HG03103 (cell line): ENCODE results near the gene LCNL1.

Experiments used
- ATAC-seq: cut with Tn5 transposase; IDR thresholded peaks from one replicate; pipeline ENCODE4 v1.9.1; 2021; ENCODE audit warnings: low read depth; ENCODE audit not compliant: unreplicated experiment

LCNL1 gene

GRCh38 chr9:136946228-136947027 lies 36.4 kb upstream of the LCNL1 start:
- no peak for ATAC-seq

GRCh38 chr9:136947028-136947891 lies 35.5 kb upstream of the LCNL1 start:
- no peak for ATAC-seq

- no peak for ATAC-seq
Observed at GRCh38 chr9:136947955-136948510, 34.8 kb upstream of the LCNL1 start.

- no peak for ATAC-seq
Observed at GRCh38 chr9:136949239-136949816, 33.5 kb upstream of the LCNL1 start.

- peak; percentile 83 for ATAC-seq
Observed at GRCh38 chr9:136949817-136950655, 32.8 kb upstream of the LCNL1 start.

GRCh38 chr9:136950656-136951276 lies 32.0 kb upstream of the LCNL1 start:
- ATAC-seq, result no peak

GRCh38 chr9:136951541-136952320 lies 31.1 kb upstream of the LCNL1 start, which contains the start of gene LCN12:
TSS of gene LCN12 (plus strand) at chr9:136952273. CDS start at chr9:136952328, 55 bp downstream.
- no peak for ATAC-seq

GRCh38 chr9:136952321-136952850 lies 30.4 kb upstream of the LCNL1 start:
- ATAC-seq, result no peak

- no peak for ATAC-seq
Observed at GRCh38 chr9:136952876-136953770, 29.7 kb upstream of the LCNL1 start.

- no peak for ATAC-seq
Observed at GRCh38 chr9:136953771-136954269, 29.0 kb upstream of the LCNL1 start.

- ATAC-seq, result no peak
Observed at GRCh38 chr9:136954270-136955083, 28.3 kb upstream of the LCNL1 start.

- no peak for ATAC-seq
Observed at GRCh38 chr9:136955202-136955942, 27.4 kb upstream of the LCNL1 start.

GRCh38 chr9:136955943-136956335 lies 26.9 kb upstream of the LCNL1 start:
- no peak for ATAC-seq

- ATAC-seq, result no peak
Observed at GRCh38 chr9:136956604-136957003, 26.2 kb upstream of the LCNL1 start.

GRCh38 chr9:136957461-136957860 lies 25.3 kb upstream of the LCNL1 start:
- ATAC-seq, result no peak

- ATAC-seq, result no peak
Observed at GRCh38 chr9:136957901-136958300, 24.9 kb upstream of the LCNL1 start.
